IPS-NIHi7 (cell line): ENCODE results near the gene RAC2.

Experiments
- DNase-seq: peaks from one replicate; pipeline ENCODE4 v3.0.0; 2012; ENCODE audit warnings: mixed read lengths; ENCODE audit errors: extremely low spot score

Gene RAC2

GRCh38 chr22:37275622-37276021 lies 31.6 kb upstream of the RAC2 start:
- no peak for DNase-seq

GRCh38 chr22:37275134-37275533 lies 31.1 kb upstream of the RAC2 start:
- DNase-seq = no peak

- DNase-seq = no peak
Measured at GRCh38 chr22:37274380-37274862, 30.4 kb upstream of the RAC2 start.

GRCh38 chr22:37273846-37274225 lies 29.8 kb upstream of the RAC2 start:
- no peak for DNase-seq

- DNase-seq = no peak
Measured at GRCh38 chr22:37273126-37273845, 29.2 kb upstream of the RAC2 start.

- no peak for DNase-seq
Measured at GRCh38 chr22:37270928-37271650, 27.0 kb upstream of the RAC2 start.

GRCh38 chr22:37269936-37270678 lies 26.0 kb upstream of the RAC2 start:
- no peak for DNase-seq

GRCh38 chr22:37267661-37268413 lies 23.8 kb upstream of the RAC2 start:
- DNase-seq = no peak

- DNase-seq = peak; percentile 91
Measured at GRCh38 chr22:37267135-37267587, 23.1 kb upstream of the RAC2 start.

- no peak for DNase-seq
Measured at GRCh38 chr22:37266581-37267134, 22.6 kb upstream of the RAC2 start.

- DNase-seq = peak; percentile 4
Measured at GRCh38 chr22:37263966-37264887, 20.2 kb upstream of the RAC2 start.

- peak; percentile 1 for DNase-seq
Measured at GRCh38 chr22:37262346-37262745, 18.3 kb upstream of the RAC2 start.

- peak; percentile 87 for DNase-seq
Measured at GRCh38 chr22:37260901-37261336, 16.9 kb upstream of the RAC2 start.

- DNase-seq = peak; percentile 3
Measured at GRCh38 chr22:37260155-37260795, 16.2 kb upstream of the RAC2 start.

- DNase-seq = peak; percentile 61
Measured at GRCh38 chr22:37259540-37260029, 15.5 kb upstream of the RAC2 start.

- no peak for DNase-seq
Measured at GRCh38 chr22:37258753-37259401, 14.8 kb upstream of the RAC2 start.

- no peak for DNase-seq
Measured at GRCh38 chr22:37258005-37258752, 14.1 kb upstream of the RAC2 start.

- DNase-seq = no peak
Measured at GRCh38 chr22:37256075-37256726, 12.1 kb upstream of the RAC2 start.
